HG02840 (cell line): ENCODE measurements around the gene FBXW7.

Source experiments
- ATAC-seq: cut with Tn5 transposase; IDR thresholded peaks from one replicate; pipeline ENCODE4 v1.9.1; 2021; ENCODE audit warnings: mild to moderate bottlenecking, moderate library complexity, moderate number of reproducible peaks; ENCODE audit not compliant: unreplicated experiment, low FRiP score

The FBXW7 gene

DNA sequence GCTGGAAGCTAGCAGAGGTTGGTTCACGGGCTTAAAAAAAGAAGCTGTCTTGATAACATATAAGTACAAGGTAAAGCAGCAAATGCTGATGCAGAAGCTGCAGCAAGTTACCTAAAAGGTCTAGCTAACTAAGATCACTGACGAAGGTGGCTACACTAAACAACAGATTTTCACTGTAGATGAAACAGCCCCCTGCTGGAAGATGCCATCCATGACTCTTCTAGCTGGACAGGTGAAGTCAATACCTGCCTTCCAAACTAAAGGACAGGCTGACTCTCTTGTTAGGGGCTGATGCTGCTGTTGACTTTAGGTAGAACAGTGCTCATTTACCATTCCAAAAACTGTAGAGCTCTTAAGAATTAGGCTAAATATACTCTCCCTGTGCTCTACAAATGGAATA lies 99.5 kb downstream of the FBXW7 start:
- no peak for ATAC-seq

DNA sequence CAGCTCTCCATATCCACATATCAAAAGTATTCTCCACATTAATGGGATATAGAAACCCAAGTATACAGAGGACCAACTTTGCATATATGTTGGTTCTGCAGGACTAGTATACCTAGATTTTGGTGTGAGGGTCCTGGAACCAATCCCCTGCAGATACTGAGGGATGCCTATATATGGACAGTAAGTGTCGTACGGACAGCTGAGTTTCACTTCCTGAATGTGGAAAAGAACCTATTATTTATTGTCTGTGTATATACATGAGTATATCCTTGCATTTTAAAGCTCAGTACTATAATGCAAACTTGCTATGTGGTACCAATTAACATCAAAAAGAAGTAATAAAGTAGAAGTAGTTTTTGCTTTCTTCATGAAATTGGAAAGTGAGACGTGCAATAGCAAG lies 101.9 kb downstream of the FBXW7 start:
- no peak for ATAC-seq

DNA sequence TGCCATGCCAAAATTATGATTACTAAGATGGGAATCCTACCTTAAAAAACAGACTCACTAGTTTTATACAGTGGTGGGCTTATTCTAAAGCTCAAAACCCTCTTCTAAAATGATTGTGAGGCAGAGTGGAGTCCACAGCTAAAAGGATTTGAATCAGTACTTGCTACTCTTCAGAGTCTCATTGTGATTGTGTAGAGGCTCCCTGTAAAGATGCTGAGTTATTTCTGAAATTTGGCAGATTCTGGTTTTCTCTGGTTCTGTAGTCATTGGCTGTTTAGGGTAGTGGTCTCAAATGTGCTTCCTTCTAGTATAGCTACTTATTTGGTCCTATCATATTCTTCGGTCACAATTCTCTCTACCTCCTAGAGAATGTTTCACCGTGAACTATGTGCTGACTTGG lies 104.1 kb downstream of the FBXW7 start:
- no peak for ATAC-seq

DNA sequence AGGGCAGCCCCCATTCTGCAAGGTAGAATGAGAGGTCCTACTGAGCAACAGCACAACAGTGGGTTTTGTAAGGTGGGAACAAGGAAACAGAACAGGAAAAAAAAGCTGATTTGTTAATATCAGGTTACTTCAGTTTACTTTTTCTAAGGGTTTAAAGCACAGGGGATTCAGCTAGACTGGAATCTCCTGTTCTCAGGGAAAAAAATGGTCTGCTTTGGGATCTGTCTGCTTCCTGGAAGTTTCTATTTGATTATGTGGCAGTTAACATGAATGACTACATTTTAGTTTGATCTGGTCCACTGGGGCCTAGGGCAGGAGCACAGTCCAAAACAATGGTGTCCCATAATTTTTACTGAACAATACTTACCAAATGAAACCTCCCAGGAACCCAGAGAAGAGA lies 104.6 kb downstream of the FBXW7 start:
- no peak for ATAC-seq

DNA sequence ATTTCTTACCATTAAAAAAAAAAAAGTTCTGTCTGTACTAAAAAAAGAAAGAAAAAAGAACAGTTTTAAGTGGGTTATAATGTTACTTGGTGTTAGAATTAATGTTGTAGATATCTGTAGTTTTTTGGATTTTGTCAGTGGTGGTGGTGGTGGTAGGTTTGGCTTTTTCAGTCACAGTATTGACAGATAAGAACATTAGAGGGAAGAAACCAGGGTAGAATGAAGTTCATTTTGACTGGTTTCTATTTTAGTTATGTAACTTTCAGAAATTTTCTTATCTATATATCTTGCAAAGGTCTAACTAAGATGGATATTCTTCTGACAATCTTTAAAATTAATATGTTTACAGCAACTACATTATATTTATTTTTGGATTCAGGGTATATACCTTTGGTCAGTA lies 105.4 kb downstream of the FBXW7 start:
- ATAC-seq, result no peak

DNA sequence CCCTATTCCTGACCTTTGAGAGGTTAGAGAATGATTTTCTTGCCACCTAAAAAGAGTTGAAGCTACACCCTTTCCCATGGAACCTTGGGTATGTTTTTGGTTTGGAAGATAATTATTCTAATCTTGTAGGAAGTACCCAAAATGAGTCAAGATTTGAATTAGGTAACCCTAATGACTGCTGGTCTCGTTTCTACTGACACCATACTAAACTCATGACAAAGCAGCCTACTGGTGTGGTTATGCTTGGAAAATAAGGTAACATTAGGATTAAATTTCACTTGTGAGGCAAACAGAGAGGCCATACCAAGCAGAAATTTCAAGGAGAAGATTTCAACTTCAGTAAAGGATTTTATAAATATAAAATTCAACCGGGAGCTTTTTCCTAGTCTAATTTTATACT lies 107.9 kb downstream of the FBXW7 start:
- ATAC-seq, result no peak

DNA sequence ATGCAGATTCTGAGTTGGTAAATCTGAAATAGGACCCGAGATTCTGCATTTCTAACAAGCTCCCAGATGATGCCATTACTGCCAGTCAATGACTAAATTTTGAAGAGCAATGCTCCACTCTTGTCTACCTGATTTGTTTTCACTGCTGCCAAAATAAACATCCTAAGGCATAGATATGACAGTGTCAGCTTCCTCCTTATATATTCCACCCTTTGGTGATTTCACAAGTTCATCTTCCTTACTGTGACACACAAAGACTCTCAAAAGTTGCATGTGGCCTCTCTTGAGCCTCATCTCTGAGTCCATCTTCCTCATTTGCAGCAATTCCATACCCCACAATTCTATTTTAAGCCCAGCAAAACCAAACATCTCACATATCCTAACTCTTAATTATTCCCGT lies 110.9 kb downstream of the FBXW7 start:
- ATAC-seq, result no peak

DNA sequence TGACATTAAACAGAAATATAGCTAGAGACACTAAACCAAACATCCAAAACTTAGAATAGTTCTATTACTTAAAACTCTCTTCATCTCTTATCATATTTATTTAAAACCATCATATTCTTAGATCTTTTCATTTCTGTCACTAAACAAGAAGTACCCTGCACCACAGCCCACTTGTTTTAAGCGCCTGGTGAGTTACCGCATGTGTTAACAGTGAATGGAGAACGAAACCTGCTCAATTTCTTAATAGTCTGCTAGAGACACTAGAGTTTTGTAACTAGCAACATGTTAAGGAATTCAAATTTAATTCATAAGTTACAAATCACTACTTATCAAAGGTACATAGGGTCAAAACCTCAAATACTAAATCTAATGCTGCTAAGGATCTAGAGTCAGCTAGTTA lies 111.5 kb downstream of the FBXW7 start:
- no peak for ATAC-seq

DNA sequence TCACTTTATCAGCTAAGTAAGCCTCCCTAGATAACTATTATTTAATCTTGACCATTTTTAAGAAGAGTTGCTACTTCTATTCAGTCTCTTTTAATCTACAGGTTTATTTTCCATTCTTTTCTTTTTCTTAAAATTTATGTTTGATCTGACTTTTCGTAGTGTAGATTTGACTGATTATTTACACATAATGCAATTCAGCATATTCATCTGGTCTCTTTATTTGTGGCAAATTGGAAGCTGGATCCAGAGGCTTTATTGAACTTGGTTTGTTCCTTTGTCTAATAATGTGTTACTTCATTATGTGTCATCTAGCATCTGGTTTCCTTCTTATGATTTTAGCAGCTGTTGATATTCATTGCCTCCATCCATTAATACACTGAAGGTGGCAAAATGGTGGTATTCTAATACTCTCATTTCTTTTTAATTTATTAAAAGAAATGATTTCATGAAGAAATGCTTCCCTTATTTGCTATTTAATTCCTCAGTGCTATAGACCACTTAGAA lies 113.0 kb downstream of the FBXW7 start:
- ATAC-seq, result no peak

DNA sequence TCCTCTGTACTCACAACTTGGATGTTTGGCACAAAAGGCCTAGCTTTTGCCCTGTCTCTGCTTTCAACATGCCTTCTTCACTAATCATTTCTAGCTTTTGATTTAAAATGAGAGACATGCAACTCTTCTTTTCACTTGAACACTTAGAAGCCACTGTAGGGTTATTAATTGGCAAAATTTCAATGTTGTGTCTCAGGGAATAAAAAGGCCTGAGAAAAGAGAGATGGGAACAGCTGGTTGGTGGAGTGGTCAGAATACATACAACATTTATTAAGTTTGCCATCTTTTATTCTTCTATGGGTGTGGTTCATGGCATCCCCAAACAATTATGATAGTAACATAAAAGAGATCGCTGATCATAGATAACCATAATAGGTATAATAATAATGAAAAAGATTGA lies 114.3 kb downstream of the FBXW7 start:
- no peak for ATAC-seq

DNA sequence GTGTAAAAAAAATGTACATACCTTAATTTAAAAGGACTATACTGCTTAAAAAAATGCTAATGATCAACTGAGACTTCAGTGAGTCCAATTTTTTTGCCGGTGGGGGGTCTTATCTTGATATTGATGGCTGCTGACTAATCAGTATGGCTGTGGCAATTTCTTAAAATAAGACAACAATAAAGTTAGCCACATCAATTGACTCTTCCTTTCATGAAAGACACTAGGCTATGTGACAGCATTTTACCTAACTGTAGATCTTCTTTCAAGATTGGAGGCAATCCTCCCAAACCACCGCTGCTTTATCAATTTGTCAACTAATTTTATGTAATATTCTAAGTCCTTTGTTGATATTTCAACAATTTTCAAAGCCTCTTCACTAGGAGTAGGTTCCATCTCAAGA lies 116.1 kb downstream of the FBXW7 start:
- no peak for ATAC-seq

DNA sequence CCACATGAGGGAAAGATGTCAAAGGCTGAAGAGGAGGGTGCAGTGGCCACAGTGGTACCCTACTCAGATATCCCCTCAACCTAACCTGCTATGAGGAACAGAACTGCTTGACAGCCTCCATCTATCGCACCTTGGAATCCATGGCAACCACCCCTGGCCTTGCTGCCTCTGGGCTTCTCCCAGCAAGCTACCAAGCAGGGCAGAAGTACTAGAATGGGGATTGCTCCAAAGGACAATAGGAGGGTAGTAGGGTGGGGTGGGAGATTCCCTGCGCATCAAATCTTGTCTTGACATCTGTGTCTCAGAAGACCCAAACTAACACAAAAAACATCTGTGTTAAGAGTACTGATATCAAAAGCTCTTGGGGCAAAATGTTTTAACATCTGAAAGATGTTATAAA lies 118.2 kb downstream of the FBXW7 start:
- ATAC-seq, result no peak

DNA sequence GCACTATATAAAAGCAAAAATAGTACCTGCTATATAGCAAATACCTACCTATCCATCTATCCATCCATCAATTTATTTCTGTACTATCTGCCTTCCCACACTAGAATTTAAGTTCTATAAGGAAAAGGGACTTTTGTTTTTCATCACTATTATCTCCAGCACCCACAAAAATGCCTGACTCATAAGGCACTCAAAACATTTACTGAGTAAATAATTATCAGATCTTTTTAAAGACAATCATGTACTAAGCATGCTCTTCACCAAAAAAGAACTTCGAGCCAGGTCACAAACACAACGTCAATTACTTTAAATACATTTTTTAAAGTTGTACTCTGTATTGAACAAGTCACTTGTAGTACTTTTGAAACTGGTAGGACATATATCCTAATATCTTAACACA lies 119.9 kb downstream of the FBXW7 start:
- no peak for ATAC-seq

DNA sequence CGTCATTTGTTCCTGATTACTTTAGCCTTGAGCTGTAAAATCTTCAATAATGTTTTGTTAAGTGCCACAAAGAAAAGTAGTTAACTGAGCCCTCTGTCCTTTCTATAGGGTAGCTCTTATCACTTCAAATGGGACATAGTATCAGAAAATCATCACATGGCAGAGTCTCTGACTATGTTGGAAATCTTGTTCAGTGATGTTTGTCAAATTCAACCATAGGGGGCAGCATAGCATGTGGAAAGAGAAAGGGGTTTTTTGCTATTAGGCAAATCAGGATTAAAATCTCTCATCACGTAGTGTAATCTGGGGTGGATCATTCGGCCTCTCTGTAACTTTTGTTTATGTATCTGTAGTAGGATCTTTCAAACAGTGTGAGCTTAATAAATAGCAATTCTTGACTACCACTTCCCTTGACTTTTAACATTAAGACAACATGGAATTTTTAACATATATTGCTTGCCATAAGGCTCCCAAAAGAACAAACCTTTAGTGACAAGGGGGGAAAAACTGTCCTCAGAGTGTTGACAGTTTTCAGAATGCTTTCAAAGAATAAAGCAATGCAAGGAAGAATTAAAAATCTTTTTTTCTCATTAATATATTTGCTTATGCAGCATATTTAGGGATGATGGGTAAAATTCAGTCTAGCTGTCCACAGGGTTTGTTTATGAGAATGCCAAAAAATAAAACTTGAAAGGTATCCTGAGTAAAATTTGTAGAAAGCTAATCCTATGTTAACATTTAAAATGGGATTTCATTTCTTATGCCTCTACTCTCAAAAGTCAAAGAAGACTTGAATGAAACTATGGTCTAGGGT lies 127.2 kb downstream of the FBXW7 start:
- ATAC-seq, result no peak

DNA sequence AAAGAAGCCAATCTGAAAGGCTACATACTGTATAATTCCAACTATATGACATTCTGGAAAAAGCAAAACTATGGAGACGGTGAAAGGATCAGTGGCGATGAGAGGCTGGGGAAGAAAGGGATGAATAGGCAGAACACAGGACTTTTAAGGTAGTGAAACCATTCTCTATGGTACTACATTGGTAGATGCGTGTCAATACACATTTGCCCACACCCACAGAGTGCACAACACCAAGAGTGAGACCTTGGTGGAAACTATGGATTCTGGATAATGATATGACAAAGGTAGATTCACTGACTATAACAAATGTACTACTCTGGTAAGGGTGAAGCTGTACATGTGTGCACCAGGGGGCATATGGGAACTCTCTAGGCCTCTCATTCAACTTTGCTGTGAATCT lies 134.5 kb downstream of the FBXW7 start:
- no peak for ATAC-seq

DNA sequence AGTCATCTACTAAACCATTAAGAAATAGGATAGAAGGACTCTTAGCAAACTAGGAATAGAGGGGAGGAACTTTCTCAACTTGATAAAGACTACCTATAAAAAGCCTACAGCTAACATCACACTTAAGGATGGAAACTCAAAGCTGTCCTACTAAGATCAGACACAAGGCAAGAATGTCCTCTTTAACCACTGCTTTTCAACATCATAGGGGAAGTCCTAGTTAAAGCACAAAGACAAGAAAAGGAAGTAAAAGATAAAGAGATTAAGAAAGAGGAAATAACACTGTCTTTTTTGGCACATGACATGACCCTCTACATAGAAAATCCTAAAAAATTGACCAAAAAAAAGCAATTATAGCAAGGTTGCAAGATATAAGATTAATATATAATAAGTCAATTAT lies 136.6 kb downstream of the FBXW7 start:
- no peak for ATAC-seq

DNA sequence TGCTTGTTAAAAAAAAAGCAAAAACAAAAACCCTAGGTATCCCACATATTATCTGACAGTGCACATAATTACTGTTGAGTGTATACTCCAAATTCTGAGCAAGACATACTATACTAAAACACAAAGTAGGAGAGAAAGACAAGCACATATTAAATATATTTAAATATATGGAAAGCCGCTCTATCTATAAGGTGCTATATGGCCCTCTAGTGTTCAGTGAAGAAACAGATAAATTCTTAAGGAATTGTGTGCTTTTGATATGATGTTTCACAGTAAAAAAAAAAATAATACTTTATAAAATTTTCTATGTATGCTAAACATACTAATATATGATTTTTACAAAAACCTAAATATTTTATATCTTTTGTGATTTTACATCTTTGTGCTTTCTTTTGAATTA lies 137.8 kb downstream of the FBXW7 start:
- no peak for ATAC-seq

DNA sequence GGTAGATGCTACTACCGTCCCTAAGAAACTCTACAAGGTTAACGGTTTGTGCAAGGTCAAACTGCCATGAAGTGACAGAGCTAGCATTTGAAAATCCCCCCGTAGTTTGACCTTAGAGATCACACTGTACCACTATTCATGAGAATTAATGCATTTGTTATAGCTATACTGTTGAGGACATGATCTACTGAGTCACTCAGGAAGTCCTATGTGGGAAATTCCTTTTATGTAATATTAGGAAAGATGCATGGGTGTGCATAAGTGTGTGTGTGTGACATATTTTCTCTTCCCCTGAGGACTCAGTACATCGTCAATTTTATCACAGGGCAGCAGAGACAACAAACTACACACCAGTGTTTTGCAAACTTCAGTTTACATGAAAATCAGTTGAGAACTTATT lies 141.1 kb downstream of the FBXW7 start:
- no peak for ATAC-seq

DNA sequence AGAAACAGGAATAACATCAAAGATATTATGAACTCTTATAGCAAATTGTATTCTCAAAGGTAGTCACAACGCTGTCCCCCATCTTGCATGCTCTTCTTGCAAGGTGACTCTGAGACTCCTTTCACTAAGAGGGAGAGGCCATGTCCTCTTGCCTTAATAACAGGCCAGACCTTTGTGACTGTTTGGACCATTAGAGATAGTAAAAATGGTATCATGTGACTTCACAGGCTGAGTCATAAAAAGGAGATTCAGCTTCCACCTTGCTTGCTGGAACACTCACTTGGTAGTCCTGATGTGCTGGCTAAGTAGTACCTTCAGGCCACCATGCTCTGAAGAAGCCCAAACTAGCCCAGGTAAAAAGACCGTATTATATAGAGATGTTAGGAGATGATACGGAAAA lies 143.8 kb downstream of the FBXW7 start:
- no peak for ATAC-seq

DNA sequence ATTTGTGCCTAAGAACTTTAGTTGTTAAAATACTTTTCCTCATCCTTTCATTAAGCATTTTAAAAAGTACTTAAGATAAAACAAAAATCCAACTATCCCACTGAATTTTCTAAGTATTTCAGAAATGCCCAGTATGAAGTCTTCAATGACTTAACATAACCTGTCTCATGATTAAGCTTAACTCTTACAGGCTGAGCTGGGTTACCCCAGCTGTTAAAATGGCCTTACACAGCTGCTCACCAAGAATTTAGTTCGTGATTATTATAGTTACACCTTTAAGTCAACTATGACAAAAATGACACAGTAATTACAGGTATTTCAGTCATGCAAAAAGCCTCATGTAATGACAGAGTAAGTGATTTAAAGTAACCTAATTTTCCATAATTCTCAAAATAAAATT lies 145.7 kb downstream of the FBXW7 start:
- ATAC-seq, result no peak

DNA sequence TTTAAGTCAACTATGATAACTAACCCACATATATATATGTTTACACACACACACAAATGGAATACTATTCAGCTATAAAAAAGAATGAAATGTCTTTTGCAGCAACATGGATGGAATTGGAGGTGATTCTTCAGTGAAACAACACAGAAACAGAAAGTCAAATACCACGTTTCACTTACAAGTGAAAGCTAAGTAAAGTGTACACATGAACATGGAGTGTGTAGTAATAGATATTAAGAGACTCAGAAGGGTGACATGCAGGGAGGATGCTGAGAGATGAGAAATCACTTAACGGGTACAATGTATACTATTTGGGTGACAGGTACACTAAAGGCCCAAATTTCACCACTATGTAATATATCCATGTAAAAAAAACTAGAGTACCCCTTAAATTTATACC lies 146.5 kb downstream of the FBXW7 start:
- ATAC-seq, result no peak

DNA sequence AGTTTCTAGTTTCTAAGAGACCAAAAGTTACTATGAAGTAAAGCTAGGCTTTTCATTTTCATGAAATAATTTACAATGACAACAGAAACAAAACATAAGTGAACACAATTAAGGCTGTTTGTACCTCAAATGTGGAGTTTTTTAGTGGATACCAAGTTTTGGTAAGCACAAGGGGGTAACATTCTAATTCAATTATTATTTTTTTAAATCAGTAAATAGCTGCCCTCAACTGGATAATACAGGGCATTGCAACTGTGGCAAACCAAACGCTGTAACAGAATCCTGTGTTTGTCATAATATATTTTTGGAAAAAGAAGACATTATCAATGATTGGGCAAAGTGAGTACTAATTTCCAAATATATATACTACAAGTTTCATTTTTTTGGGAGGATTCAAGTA lies 150.3 kb downstream of the FBXW7 start:
- ATAC-seq, result no peak
